HT-29 (cell line): ENCODE measurements around the gene TFB1M. TPM values are rescaled to one million over a fixed set of nuclear protein-coding genes. Genes with fewer than 3 reads are reported as not detected.

Experiments used
- DNase-seq: peaks from one replicate; pipeline ENCODE4 v3.0.0-alpha.2; 2015; ENCODE audit warnings: low spot score
- total RNA-seq: library from RNA; depleted of rRNA; stranded (reverse); fragments of >200 nt; shearing (Covaris generic); gene quantifications from 2 replicates; pipeline ENCODE4 v1.2.3, GENCODE V29; 2014

The TFB1M gene
- total RNA-seq, 1 experiment from 2014 or later, result 12.9 TPM

DNA sequence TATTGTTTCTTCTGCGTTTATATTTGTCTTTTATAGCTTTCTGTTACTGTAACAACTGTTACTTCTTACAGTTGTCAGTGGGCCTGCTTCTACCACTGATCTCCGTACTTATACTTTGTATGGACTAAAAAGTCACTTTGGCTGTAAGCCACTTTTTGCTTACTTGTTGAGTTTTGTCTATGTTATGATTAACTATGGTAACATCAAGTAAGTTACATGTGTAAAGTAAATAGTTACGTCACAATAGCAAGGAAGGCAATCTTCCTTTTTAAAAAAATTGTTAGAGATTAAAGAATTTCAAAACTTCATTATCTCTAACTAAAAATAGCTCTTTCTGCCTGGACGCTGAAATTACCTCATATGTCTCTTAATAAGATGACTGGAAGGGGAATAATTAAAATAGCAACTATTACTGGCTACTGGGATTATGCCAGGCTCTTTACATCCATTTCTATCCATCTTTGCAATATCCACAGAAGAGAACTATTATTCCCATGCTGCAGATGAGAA, 10.9 kb downstream of the TFB1M start:
- no peak for DNase-seq

DNA sequence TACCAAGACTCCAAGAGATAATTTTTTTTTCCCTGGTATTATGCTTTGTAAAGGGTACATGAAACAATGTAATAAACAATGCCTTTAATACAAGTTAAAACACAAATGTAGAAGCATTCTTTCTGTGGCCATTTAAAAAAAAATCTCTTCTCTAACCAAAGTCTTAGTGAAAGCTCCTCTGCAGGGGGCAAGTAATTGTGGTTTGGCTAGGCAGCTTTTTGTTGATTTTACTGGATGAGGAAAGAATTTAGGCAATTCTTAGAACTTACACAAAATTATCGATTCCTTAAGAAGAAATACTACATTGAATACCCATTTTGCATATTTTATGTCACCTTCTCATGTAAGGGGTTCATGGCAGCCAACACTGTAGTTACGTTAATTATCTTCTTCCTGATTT, 12.4 kb downstream of the TFB1M start:
- DNase-seq, result no peak

DNA sequence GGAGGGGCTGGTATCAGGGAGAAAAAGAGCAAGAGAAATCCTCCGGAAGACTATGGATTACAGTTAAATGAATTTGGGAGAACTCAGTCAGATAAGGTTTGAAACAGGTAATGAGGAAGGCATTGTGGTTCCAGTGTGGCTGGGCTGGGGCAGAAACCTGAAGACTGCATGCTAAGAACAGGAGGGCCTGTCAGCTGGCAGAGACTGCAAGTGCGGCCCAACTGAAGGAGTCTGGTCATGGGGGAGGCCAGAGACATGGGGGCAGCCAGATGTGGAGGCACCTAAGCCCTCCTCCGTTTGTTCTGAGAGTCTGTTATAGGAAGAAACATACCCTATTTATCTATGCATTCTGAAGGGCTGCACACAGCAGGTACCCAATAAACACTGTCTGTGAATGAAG, 16.6 kb downstream of the TFB1M start:
- DNase-seq, result no peak

DNA sequence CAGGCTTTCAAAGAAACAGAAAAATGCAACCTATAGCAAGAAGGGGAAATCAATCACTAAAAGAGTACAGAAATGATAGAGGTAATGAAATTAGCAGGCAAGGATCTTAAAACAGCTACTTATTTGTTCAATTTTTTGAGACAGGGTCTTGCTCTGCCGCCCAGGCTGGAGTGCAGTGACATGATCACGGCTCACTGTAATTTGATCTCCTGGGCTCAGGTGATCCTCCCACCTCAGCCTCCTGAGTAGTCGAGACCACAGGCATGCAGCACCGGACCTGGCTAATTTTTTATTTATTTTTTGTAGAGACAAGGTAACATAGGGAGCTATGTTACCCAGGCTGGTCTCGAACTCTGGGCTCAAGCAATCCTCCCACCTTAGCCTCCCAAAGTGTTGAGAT, 21.6 kb downstream of the TFB1M start:
- DNase-seq, result no peak

DNA sequence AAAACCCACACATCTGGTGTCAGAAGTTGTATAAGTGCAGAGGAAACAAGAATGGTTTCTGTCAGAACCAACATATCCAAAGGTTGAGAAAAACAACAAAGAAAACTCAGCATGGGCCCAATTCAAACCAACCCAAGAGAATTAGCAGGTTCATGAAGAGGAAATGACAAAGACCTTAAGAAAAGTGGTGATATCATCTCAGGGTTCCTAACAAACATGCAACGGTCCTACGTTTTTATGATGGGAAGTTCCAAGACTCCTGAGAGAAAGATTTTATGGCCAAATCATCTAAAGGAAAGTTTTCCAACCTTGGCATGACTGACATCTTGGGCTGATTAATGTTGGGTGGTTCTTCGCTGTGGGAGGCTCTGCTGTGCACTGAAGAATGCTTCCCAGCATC, 23.0 kb downstream of the TFB1M start:
- no peak for DNase-seq

DNA sequence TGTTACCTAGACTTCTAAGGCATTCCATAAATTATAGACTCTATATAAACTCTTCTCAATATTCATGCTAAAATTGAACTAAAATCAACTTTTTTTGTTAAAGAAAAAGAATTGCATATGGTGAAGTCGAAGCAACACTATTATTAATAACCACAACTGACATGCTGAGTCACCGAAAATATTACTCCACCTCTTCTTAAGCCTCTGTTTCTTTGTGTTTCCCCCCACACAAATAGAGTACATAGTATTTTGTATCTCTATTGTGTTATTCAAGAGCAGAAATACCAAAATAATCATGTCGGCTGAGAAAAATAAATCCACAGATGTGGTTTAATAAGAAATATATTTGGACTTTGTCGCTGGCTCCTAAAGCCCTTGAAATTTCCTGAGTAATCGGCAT, 23.8 kb downstream of the TFB1M start:
- no peak for DNase-seq

DNA sequence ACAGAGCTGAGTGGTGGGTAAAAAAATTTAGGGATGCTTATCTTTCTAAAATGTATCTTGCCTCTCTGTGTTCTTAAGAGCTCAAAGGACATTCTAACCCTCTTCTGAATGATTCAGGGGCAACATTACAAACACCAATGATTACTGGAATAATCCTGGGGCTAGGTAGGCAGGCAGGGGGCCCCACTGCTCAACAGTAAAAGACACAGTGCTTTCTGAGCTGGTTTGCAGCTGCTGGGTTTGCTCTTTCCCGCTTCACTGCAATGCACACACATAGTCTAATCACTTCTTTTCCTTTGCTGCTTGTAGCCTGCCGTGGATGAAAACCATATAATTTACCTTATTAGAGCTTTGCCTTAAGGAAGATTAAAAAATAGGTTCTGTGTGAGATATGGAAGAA, 26.5 kb downstream of the TFB1M start:
- no peak for DNase-seq

DNA sequence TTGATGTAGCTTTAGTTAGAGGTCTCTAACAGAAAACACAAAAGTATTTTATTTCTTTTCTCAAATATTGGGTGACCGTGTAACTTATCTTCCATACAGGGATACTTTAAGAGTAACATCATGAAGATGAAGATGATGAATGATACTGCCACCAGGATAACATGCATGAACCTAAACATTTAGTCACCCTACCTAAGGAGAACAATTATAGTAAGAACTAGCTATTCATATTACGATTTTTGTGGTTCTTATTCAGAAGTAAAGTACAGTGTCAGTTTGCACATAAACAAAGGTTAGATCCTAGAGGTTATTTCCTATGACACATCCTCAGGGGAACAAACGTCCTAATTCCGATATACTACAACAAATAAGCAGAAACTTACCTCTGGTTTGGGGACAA, 29.5 kb downstream of the TFB1M start:
- DNase-seq, result no peak

DNA sequence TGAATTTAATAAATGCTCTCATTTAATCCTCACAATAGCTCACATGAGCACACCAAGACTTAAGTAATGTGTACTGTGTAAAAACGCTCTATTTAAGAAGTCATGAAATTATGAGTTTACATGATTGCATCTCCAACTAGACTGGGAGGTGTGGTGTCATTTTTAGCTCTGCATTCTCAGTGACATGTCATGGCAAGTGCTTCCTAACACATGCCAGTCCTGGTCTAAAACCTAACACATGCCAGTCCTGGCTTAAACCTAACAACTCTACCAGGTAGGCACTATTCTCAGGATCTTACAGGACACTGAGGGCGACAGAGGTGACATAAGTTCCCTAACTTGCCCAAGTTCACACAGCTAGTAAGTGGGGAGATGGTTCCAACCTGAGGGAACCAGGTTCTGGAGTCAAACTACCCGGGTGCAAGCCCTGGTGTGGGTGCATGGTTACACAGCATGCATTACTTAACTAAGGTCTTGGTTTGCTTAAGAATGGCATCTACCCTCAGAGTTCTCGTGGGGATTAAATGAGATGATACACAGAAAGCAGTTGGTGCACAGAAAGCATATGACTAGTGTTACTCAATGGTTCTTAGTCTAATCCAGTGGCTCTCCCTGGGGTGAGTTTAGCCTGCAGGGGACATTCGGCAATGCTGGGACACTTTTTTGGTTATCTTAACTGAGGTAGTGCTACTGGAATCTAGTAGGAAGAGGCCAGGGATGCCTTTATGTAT, 35.8 kb downstream of the TFB1M start:
- no peak for DNase-seq

DNA sequence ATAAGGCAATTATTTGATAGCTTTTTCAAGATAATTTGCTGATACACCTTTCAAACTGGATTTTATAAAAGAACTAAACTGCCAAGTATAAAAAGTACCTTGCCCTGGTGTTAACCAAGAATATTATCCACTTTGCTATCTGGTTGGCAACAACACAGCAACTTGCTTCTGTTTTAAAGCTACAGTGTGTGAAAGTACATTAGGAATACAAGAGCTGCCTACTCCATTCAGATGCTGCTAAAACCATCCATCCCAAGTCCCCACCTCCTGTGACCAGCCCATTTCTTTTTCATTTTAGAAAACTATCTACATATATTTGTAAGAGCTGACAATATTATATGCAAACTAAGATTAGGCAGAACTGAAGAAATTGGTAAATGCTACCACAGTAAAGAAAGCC, 37.6 kb downstream of the TFB1M start:
- no peak for DNase-seq

DNA sequence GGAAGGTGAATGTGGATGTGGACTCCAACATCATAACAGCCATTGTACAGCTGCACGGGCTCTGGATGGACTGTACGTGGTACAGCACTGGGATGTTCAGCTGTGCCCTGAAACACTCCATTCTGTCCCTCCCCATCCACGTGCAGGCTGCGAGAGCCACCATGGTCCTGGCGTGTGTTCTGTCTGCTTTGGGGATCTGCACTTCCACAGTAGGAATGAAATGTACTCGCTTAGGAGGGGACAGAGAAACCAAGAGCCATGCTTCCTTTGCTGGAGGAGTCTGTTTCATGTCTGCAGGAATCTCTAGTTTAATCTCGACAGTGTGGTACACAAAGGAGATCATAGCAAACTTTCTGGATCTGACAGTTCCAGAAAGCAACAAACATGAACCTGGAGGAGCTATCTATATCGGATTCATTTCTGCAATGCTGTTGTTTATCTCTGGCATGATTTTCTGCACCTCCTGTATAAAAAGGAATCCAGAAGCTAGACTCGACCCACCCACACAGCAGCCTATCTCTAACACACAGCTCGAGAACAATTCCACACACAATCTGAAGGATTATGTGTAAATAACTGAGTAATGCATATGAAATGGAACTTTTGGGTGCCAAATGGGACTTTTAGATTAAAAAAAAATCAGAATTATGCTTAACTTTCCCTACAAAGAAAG, 38.3 kb downstream of the TFB1M start:
- DNase-seq, result no peak

DNA sequence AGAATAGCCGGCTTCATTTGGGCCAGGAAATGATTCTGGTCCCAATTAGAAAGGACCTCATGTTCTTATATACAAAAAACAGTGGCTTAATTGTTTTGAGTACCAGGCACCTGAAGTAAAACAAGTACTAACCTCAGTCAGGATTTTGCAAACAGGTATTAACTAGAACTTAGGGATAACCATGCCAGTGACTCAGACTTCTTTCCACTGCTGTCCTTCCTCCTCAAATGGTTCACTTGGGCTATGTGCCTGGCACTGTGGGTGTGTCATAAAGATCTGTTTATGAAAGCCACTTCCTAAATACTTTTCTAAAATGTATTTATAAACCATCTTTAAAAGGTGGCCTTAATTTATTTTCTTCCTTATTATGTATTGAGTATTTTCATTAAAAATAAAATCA, 39.8 kb downstream of the TFB1M start:
- no peak for DNase-seq

DNA sequence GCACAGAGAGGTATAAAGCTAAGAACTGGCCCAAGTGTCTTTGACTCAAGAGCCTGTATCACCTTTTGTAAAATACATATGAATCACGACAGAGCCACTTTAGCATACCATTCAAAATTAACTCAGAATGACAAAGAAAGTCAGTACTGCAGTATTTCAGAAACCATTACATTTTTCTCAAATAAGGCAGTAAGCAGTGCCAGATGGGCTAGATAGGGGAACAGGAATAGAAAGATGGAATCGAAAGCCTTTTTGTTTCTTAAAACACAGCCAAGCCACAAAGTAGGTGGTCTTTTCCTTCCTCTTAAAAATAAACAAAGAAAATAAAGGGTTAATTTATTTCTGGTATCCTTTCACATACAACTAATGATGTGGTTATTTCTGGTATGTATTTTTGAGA, 40.2 kb downstream of the TFB1M start:
- DNase-seq, result no peak

DNA sequence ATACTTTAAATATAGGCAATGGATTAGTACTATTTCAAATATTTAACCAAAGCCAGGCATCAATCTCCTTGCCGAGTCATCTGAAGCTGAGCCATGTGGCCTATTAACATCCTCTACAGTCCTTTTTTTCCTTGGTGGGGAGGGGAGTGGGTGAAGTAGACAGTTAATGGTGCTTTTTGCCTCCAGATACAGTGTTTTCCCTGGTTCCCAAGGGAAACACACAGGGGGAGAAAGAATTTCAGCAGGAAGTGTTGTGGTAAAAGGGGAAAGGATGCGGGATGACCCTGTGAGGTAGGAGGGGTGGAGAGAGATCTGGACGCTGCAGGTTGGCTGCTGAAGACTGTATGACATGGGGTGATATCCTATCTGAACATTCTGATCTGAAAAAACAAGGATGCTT, 40.9 kb downstream of the TFB1M start:
- no peak for DNase-seq

DNA sequence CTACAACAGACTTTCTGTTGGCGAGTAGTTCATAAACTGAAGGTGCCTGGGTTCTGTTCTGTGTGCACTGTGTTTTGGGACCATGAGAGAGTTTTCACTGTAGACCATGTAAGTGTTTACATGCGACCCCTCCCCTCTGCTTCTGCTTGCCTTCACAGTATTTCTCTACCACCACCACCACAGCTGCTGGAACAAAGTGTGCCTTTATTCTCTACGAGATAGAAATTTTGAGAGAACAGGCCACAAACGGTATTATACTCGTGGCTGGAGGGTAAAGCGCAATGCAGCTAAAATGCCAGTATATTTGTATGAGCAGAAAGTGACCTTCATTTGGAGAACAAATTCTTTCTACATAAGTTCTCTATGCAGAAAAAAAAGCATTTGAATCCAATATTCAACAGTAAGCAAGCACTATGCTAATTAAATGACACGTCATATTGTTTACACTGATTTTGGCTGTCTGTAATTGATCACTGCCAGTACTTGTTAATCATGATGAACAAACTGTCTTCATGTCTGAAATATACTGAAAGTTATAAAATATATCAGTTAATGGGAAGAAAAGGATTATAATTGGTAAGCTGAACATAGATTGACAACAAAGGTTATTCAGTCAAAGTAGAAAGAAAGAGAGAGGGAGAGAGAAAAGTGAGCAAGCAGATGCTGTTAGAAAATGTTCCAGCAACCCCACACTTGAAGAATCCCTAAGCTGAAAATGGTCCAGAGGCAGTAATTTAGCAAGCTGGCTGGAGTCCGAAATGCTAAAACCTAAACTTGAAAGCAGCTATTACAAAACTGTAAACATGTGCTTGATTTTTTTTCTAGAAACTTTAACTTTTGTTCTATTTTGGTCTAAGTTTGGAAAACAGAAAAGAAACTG, 41.7 kb downstream of the TFB1M start:
- DNase-seq, result no peak

DNA sequence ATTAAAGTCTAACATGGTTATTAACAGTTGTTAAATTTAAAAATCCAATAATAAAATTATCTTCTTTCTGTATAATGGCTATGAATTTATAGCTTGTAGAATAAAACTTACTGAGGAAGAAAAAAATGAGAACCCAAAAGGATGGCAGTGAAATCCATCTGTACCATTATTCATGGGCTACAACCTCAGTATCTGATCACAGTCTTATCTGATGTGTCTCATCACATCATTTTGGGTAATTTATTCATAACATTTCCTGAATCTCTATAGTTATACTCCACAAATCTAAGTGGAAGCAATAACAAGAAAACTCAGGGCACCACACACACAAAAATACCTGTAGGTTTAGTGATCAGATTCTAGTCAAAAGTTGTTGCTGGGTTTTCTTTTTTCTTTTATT, 43.1 kb downstream of the TFB1M start:
- no peak for DNase-seq

DNA sequence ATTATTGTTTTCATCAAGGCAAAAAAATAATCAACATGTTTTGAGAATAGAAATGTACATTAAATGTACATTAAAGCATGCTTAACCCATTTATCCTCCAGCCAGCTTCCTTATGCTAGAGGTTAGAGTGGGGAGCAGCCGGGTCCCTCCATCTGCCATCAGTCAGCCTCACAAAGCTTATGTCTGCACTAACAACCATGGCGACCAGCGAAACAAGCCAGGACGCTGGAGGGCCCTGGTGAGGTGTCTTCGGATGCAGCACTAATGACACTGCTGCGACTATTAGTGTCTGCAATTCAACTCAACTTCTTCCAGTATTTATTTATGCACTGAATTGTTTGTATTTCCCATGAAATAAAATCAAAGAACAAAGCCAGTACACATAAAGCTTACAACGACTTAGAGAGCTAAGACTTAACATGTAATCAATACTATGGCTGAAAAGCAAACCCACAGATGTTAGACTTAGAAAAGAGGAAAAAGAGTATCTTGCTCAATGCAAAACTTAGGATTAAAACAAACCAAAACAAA, 43.7 kb downstream of the TFB1M start:
- no peak for DNase-seq

DNA sequence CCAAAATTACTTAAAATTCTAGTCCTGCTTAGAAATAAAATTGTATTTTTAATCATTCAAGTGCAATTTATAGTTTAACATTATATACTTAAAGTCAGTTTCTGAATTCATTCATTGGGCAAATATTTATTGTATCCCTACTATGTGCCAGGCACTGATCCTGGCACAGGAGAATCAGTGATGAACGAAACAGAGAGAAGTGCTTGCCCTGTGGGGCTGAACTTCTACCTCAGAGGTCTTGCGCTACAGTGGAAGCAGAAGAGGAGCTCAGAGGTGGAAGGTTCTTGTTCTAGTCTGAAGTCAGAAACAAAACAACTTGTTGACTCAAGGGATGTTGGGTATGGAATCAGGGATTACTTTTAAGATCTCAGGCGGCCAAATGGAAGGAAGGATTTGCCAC, 44.5 kb downstream of the TFB1M start:
- no peak for DNase-seq

DNA sequence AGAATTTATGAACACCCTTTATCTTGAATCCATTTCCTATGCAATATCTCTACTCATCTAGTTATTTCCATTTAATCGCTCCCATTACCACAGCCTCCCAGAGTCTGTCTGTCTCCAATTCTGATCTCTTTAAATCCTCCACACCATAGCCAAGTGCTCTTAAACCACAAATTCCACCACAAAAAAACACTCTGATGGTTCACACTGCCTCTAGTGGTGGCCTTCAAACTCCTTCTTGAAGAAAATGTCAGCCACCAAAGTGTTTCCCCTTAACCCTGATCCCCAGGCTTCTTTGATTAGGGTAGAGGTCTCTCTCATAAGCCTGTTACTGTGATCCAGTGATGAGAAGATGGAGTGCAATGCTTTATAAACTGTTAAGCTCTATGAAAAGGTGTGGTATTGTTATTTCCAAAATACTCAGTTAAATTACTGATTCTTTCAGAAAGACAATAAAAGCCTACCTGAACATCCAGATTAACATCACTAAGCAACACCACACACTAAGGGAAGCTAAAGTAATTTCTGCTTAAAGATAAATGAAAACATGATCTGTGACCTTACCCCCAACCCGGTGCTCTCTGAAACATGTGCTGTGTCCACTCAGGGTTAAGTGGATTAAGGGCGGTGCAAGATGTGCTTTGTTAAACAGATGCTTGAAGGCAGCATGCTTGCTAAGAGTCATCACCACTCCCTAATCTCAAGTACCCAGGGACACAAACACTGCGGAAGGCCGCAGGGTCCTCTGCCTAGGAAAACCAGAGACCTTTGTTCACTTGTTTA, 46.0 kb downstream of the TFB1M start:
- DNase-seq, result peak; percentile 51

DNA sequence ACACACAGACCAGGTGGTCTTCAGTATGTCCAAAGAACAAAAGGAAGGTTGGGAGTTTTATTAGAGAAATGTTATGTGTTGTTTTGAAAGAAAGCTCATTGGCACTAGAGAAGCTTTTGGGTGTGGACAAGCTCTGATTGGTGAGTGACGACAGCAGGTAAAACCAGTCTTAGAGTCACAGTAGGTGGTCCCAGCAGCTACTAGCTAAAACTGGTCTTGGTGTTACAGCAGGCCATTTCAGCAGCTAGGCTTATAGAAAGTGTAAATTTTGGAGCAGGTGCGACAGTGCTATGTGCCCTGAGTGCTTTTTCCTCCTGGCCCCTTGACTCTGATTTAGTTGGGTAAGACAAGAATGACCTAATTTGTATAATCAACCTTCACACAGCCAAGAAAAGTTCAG, 46.9 kb downstream of the TFB1M start:
- DNase-seq, result no peak

DNA sequence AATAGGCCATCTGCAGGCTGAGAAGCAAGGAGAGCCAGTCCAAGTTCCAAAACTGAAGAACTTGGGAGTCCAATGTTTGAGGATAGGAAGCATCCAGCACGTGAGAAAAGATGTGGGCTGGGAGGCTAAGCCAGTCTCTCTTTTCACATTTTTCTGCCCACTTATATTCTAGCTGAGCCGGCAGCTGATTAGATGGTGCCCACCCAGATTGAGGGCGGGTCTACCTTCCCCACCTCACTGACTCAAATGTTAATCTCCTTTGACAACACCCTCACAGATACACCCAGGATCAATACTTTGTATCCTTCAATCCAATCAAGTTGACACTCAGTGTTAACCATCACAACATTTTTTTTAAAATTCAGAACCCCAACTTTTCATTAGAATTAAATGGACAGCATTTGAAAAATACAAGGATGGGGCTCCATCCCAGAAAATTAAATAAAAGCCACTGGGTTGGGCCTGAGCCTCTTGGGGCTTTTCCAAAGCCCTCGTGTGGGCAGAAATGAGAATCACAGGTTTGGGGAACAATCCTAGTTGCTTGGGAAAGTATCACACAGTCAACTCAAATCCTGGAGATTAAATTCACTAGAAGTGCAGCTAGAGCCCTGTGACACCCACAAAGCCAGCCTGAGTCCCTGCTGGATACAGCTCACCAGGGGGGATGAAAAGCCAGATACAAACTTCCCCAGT, 48.3 kb downstream of the TFB1M start:
- no peak for DNase-seq
